Measurements from ENCODE around the gene STIM1.
"Not testable (repeated sequence)": the region's sequence is repeated elsewhere in the genome, so short reads cannot be mapped to it uniquely, and the experiment has no call there.

The STIM1 gene

DNA sequence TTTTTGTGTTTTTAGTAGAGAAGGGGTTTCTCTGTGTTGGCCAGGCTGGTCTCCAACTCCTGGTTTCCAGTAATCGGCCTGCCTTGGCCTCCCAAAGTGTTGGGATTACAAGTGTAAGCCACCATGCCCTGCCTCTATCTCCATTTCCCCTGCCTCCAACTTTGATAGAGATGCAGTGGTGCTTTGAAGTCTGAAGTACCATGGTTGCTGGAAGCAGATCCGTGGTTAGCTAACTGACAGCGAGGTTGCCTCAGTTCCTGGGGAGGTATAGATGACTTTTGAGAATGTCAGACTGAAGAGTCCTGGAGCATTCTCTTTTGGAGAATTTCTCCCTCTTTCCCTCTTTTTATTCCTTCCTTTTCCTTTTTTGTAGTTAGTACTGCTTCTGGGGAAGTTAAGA, 127.6 kb downstream of the STIM1 start:
- no peak for DNase-seq (ENCODE audit: low read depth in 2 of 2)

DNA sequence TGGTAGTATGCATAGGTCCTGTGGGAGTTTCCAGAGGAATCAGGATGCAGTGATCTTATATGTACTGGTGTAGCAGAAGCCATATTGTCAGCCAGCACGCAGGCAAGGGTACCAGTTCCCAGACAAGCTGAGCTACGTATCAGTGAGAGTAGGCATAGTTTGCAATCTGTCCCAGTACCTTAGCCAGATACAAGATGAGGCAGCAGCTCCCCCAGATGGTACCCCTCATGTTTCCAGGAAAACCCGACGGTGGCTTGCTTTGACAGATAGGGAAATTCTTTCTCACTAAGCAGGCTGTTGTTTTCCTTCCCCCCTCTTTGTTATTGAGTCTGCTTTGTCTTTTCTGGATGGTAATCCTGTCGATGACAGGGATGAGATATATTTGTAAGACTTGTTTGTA, 129.4 kb downstream of the STIM1 start:
- DNase-seq (ENCODE audit: low read depth in 2 of 2) = peak in 1 of 2 donors; percentile 19

DNA sequence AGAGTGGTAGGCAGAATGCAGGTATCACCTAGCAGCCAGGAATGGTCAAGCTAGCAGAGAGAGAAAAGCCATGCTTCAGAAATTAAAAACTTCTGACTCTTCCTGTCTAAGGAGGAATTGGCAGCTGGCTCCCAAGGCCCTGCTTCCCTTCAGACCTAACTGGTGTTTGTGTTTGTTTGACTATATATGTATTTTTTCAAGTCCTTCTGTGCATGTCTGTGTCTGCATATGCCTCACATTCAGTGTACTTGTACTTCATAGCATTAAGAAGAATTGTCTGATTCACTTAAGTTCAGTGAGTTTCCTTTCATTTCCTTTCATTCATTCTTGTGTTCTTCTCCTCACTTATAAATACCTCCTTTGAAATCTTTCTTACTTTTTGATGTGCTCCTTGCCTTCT, 130.2 kb downstream of the STIM1 start:
- DNase-seq (ENCODE audit: low read depth in 2 of 2) = no peak

DNA sequence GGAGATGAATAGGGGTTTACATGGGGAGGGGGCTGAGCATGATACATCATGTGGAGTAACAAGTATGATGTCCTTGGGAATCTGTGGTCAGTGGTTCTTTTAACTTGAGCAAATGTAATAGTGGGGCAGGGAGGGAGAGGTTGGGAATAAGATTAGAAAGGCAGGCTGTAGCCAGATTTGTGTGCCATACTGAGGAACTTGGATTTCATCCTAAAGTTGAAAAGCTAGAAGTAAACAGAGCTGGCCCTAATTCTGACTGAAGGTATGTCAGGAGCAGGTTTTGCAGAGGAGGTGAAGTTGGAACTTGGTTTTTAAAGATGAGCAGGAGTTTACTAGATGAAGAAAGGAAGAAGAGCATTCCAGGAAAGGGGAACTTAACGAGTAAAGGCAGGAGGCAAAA, 130.8 kb downstream of the STIM1 start:
- no peak for DNase-seq (ENCODE audit: low read depth in 2 of 2)

GRCh38 chr11:3989276-3989920, 133.9 kb downstream of the STIM1 start:
- DNase-seq (ENCODE audit: low read depth in 2 of 2) = no peak

DNA sequence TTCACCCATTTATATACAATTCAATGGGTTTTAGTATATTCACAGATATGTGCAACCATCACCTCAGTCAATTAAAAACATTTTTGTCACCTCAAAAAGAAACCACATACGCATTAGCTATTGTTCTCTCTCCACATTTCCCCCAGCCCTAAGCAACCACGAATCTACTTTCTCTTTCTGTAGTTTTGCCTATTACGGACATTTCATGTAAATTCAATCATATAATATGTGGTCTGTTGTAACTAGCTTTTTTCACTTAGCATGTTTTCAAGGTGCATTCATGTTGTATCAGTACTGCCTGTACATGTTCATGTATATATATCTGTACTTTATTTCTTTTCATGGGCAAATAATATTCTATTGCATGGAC, 134.4 kb downstream of the STIM1 start:
- no peak for DNase-seq (ENCODE audit: low read depth in 2 of 2)

DNA sequence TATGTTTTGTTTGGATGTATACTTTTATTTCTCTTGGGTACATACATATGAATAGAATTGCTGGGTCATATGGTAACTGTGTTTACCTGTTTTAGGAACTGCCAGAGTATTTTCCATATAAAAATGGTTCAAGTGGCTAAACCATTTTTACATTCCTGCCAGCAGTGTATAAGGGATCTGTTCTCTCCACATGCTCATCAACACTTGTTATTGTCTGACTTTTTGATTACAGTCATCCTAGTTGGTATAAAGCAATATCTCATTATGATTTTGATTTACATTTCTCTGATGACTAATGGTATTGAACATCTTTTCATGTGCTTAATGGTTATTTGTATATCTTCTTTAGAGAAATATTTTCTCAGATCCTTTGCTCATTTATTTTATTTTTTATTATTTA, 134.9 kb downstream of the STIM1 start:
- no peak for DNase-seq (ENCODE audit: low read depth in 2 of 2)

DNA sequence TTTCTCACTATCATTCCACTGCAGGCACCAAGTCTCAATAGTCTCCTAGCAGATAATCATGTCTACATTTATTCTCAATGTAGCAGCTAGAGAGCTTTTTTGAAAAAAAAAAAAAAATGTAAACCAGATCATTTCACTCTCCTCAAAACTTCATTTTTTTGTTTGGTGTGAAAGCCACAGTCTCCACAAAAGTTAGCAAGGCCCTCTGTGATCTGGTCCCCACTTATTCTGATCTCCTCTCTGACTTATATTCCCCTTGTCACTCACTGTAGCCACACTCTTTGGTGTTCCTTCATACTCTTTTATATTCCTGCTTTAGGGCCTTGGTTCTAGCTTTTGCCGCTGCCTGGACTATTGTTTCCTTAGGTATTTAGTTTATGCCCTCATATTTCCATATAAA, 137.5 kb downstream of the STIM1 start:
- DNase-seq (ENCODE audit: low read depth in 2 of 2) = no peak

DNA sequence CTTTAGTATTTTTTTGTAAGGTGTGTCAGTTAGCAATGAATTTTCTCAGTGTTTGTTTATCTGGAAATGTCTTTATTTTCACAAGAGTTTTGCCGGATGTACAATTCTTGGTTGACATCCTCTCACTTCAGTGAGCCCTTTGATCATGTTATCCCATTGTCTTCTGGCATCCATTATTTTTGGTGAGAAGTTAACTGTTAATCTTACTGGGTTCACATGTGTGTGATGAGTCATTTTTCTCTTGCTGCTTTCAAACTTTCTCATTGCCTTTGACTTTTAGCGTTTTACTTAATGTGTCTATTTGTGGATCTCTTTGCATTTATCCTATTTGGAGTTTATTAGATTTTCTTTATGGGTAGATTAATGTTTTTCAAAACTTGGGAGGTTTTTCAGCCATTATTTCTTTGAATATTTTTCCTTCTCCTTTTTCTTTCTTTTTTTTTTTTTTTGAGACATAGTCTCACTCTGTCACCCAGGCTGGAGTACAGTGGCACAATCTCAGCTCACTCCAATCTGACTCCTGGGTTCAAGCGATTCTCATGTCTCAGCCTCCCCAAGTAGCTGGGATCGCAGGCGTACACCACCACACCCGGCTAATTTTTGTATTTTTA, 138.7 kb downstream of the STIM1 start:
- DNase-seq (ENCODE audit: low read depth in 2 of 2) = no peak

GRCh38 chr11:3995307-3995706, 139.8 kb downstream of the STIM1 start:
- DNase-seq (ENCODE audit: low read depth in 2 of 2) = no peak

DNA sequence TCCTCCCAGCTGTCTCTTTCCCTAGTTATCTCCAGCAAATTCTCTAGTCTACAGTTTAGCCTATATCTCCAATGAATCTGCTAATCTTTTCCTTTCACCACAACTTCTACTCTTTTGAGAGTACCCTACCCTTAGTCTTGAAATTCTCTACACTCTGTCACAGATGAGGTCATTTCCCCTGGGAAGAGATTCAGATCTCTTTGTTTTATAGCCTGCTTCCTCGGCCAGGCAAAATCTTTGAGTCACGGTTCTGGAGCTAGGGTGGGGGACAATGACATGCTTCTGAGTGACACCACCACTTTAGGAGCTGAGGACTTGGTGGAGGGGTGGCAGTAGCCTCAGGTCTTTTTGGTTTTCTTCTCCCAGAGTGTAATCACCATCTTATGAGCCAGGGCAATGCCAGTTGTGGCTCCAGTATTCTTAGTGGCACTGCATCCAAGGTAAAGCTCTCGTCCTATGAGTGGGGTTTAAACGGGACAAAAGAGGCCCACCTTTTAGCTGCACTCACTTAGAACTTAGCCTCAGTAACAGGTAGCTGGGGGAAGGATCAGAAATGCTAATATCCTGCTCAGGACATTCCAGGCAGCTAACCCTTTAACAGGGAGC, 140.6 kb downstream of the STIM1 start:
- no peak for DNase-seq (ENCODE audit: low read depth in 2 of 2)

DNA sequence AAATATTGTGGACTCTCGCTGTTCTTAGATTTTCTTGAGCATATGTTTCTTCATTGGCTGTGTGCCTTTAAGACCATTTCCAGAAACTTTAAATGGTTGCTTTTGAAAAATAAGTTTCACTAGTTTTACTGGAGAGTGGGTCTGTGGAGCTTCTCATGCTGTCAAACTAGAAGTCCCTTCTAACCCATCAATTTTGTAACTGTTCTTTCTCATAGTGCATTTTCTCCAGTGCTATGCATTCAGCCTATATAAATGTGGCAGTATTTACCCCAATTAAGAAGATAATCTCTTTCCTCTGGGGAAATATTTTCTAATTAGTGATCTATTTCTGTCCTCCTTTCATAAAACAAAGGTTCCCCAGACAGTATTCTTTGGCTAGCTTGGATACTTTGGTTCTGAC, 141.2 kb downstream of the STIM1 start:
- no peak for DNase-seq (ENCODE audit: low read depth in 2 of 2)

DNA sequence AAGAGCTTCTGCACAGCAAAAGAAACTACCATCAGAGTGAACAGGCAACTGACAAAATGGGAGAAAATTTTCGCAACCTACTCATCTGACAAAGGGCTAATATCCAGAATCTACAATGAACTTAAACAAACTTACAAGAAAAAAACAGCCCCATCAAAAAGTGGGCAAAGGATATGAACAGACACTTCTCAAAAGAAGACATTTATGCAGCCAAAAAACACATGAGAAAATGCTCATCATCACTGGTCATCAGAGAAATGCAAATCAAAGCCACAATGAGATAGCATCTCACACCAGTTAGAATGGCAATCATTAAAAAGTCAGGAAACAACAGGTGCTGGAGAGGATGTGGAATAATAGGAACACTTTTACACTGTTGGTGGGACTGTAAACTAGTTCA, 149.3 kb downstream of the STIM1 start:
- DNase-seq (ENCODE audit: low read depth in 2 of 2) = not testable (repeated sequence)

DNA sequence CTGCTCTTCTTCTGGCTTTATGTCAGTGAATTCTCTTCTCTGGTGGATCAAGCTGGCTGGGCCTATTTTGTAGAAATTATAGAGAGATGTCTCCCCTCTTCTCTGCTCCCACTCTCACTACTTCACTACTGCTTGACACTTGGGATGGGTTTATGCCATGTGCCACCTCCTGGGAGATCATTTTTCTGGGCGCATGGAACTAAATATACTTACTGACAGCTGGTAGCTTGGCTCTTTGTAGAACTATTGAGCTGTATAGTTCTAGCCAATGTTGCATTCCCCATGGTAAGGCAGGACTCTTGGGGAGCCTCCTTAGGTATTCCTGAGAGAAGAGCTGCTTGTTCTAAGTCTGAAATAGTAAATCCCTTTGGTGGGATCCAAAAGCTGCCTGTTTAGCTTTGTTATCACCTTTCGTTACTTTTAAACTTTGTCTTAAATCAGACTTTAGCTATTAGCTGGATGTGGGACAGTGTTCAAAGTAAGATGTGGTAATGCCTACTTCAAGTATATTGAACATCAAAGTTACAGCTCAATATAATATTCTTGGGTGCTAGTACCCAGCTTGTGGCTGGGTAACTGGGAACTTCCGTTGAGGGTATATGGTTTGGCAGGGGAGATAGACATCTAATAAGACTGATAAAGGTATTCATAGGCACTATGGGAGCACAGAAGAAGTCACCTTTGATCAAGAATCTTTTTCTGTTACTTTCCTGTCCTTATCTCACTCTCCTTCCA, 151.6 kb downstream of the STIM1 start:
- no peak for DNase-seq (ENCODE audit: low read depth in 2 of 2)

DNA sequence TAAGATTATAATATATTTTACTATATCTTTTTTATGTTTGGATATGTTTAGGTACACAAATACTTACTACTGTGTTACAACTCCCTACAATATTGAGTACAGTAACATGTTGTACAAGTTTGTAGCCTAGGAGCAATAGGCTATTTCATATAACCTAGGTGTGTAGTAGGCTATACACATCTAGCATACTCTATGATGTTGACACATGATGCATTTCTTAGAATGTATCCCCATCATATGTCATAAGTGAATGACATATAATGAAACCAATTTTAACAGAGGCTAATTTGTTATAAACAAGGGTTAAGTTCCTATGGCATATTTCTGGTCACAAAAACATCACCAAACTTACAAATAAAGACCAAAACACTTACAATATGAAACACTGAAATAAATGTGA, 152.7 kb downstream of the STIM1 start:
- no peak for DNase-seq (ENCODE audit: low read depth in 2 of 2)

DNA sequence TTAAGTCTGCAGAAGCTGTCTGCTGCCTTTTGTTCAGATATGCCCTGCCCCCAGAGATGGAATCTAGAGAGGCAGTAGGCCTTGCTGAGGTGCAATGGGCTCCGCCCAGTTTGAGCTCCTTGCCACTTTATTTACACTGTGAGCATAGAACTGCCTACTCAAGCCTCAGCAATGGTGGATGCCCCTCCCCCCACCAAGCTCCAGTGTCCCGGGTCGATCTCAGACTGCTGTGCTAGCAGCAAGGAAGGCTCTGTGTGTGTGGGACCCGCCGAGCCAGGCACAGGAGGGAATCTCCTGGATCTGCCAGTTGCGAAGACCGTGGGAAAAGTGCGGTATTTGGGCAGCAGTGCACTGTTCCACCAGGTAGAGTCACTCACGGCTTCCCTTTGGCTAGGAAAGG, 161.1 kb downstream of the STIM1 start:
- DNase-seq (ENCODE audit: low read depth in 2 of 2) = not testable (repeated sequence)

DNA sequence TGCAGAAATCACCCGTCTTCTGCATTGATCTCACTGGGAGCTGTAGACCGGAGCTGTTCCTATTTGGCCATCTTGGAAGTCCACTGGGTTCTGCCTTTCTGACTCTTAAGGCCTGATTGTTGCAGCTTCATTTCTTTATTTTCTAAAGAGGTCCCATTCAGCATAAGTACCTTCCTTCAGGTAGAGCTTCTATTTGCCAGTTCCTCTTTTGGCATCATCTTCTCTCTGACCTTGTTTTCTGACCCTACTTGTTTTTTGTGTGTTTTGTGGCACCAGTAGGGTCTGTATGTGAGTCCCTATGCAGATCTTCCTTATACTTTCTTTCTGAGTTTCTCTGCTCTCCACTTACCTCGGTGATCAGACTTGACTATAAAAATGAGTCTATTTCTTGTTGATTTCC, 161.7 kb downstream of the STIM1 start:
- no peak for DNase-seq (ENCODE audit: low read depth in 2 of 2)

DNA sequence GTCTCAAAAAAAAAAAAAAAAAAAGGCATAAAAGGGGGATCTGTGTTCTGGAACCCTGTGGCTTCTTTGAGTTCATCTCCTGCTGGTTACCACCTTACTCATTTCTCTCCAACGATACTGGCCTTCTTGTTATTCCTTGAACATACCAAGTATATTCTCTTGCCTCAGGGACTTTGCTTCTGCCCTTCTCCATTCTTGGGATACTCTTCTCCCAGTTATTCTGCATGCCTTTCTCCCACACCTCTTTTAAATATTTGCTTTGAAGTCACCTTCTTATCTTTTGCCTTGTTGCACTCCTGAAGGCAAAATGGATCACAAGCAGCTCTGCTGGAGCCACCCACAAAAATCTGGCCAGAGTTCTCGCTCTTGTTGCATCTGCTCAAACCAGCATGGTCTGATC, 163.2 kb downstream of the STIM1 start:
- DNase-seq (ENCODE audit: low read depth in 2 of 2) = no peak

DNA sequence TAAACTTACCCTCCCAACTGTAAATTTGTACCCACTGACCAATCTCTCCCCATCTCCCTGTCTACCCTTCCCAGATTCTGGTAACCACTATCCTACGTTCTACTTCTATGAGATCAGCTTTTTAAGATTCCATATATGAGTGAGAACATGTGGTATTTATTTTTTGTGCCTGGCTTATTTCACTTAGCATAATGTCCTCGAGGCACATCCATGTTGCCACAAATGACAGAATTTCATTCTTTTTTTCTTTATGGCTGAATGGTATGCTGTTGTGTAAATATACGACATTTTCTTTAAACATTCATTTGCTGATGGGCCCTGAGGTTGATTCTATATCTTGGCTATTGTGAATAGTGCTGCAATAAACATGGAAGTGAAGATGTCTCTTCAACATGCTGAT, 164.4 kb downstream of the STIM1 start:
- DNase-seq (ENCODE audit: low read depth in 2 of 2) = no peak

DNA sequence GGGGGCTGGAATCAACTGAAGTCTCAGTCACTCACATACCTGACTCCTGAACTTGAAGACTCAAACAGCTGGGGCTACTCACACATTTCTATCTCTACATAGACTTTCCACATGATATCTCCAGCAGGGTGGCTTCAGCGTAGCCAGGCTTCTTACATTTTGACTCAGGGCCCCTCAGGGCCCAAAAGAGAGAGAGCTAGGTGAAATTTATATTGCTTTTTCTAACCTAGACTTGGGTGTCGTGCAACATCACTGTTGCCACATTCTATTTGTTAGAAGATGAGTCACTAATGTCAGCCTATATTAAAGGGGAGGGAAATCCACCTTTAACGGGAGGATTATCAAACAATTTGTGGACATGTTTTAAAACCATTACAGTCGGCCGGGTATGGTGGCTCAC, 167.2 kb downstream of the STIM1 start:
- DNase-seq (ENCODE audit: low read depth in 2 of 2) = no peak

- DNase-seq (ENCODE audit: low read depth in 2 of 2) = no peak
These were observed 169.9 kb downstream of the STIM1 start for GRCh38 chr11:4025248-4025966.

DNA sequence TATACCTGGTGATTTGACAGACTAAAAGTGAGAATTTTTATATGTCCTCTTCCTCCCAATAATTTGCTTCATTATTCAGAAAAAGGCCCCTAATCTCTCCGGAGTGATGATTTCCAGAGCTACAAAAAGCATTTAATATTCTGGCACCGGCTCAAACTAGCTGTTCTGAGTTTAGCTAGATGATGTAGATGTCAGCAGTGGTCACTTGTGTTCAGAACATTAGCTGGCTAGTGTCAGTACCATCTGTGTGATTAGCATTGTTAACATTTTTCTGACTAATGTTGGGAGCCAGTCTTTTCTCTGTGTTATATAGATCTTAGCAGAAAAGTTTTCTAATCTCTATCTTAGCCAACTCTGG, 170.5 kb downstream of the STIM1 start:
- DNase-seq (ENCODE audit: low read depth in 2 of 2) = no peak
